ENCODE results near the gene POP7.

The POP7 gene

GRCh38 chr7:100683659-100684533 lies 22.0 kb upstream of the POP7 start:
- TF ChIP-seq, protein P1, sequence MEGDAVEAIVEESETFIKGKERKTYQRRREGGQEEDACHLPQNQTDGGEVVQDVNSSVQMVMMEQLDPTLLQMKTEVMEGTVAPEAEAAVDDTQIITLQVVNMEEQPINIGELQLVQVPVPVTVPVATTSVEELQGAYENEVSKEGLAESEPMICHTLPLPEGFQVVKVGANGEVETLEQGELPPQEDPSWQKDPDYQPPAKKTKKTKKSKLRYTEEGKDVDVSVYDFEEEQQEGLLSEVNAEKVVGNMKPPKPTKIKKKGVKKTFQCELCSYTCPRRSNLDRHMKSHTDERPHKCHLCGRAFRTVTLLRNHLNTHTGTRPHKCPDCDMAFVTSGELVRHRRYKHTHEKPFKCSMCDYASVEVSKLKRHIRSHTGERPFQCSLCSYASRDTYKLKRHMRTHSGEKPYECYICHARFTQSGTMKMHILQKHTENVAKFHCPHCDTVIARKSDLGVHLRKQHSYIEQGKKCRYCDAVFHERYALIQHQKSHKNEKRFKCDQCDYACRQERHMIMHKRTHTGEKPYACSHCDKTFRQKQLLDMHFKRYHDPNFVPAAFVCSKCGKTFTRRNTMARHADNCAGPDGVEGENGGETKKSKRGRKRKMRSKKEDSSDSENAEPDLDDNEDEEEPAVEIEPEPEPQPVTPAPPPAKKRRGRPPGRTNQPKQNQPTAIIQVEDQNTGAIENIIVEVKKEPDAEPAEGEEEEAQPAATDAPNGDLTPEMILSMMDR (IDR thresholded peaks at IDR 0.05; ENCODE audit: extremely low read depth, insufficient read depth, missing control alignments): no peak
- in situ Hi-C loops (cut with MboI; ENCODE audit: low pct_unique_long_range_greater_than_20kb, low sequenced_read_pairs, unreplicated experiment): no loop called here
- peak; percentile 24 for DNase-seq (ENCODE audit: low spot score)

GRCh38 chr7:100684534-100685042 lies 21.3 kb upstream of the POP7 start:
- in situ Hi-C loops (cut with MboI; ENCODE audit: low pct_unique_long_range_greater_than_20kb, low sequenced_read_pairs, unreplicated experiment): no loop called here
- peak; percentile 20 for DNase-seq (ENCODE audit: low spot score)
- TF ChIP-seq, protein P1 (IDR thresholded peaks at IDR 0.05; ENCODE audit: extremely low read depth, insufficient read depth, missing control alignments): no peak

DNA sequence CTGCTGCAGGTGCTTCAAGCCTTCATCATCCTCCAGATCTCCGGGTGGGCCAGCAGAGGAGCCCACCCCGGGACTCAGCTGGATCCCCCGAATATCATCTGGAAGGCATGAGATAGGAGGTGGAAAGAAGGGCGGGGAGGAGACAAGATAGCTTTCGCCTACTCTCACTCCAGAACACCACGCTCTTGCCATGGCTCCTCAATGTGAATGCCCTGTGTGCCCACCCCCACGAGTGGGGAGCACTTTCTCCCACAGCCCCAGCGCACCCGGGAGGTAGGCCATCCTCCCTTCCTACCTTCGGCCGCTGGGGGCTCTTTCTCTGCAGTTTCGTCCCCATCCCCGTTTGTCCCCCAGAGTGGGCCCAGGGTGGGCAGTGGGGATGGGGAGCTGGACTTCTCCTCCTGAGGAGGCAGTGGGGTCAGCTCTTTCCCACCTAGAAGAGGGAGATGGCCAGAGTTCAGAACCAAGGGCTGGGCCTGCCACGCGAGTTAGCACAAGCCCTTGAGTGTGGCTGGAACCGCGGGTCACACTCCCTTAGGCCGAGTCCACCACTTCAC lies 20.8 kb upstream of the POP7 start:
- TF ChIP-seq, protein P1 (IDR thresholded peaks at IDR 0.05; ENCODE audit: extremely low read depth, insufficient read depth, missing control alignments): no peak
- in situ Hi-C loops (cut with MboI; ENCODE audit: low pct_unique_long_range_greater_than_20kb, low sequenced_read_pairs, unreplicated experiment): no loop called here
- peak; percentile 26 for DNase-seq (ENCODE audit: low spot score)

- in situ Hi-C loops (cut with MboI; ENCODE audit: low pct_unique_long_range_greater_than_20kb, low sequenced_read_pairs, unreplicated experiment): no loop called here
- TF ChIP-seq, protein P1 (IDR thresholded peaks at IDR 0.05; ENCODE audit: extremely low read depth, insufficient read depth, missing control alignments): no peak
- peak; percentile 26 for DNase-seq (ENCODE audit: low spot score)
Observed at GRCh38 chr7:100685631-100686145, 20.2 kb upstream of the POP7 start.

GRCh38 chr7:100686201-100686821 lies 19.6 kb upstream of the POP7 start:
- TF ChIP-seq, protein P1 (IDR thresholded peaks at IDR 0.05; ENCODE audit: extremely low read depth, insufficient read depth, missing control alignments): no peak
- DNase-seq (ENCODE audit: low spot score): no peak
- in situ Hi-C loops (cut with MboI; ENCODE audit: low pct_unique_long_range_greater_than_20kb, low sequenced_read_pairs, unreplicated experiment): no loop called here

GRCh38 chr7:100686822-100687211 lies 19.1 kb upstream of the POP7 start:
- in situ Hi-C loops (cut with MboI; ENCODE audit: low pct_unique_long_range_greater_than_20kb, low sequenced_read_pairs, unreplicated experiment): no loop called here
- TF ChIP-seq, protein P1 (IDR thresholded peaks at IDR 0.05; ENCODE audit: extremely low read depth, insufficient read depth, missing control alignments): no peak
- DNase-seq (ENCODE audit: low spot score): no peak

Measured in GM13977 (cell line).